Stromal cell of bone marrow (primary cell): ENCODE results near the gene TREM1.
"Not testable (repeated sequence)": the region's sequence is repeated elsewhere in the genome, so short reads cannot be mapped to it uniquely, and the experiment has no call there.

Experiments used
- DNase-seq: peaks from one replicate; pipeline ENCODE4 v3.0.0-alpha.2; 2012; ENCODE audit warnings: low read depth

TREM1 gene

GRCh38 chr6:41257369-41258195, 28.9 kb downstream of the TREM1 start:
- peak; percentile 23 for DNase-seq

GRCh38 chr6:41256383-41256782, 30.1 kb downstream of the TREM1 start:
- no peak for DNase-seq

- no peak for DNase-seq
Measured at GRCh38 chr6:41255638-41256246, 30.7 kb downstream of the TREM1 start.

- no peak for DNase-seq
Measured at GRCh38 chr6:41255110-41255509, 31.4 kb downstream of the TREM1 start.

GRCh38 chr6:41252401-41253169, 33.9 kb downstream of the TREM1 start:
- no peak for DNase-seq

GRCh38 chr6:41247882-41248705, 38.4 kb downstream of the TREM1 start:
- no peak for DNase-seq

GRCh38 chr6:41247288-41247865, 39.1 kb downstream of the TREM1 start:
- no peak for DNase-seq

GRCh38 chr6:41246529-41246928, 40.0 kb downstream of the TREM1 start:
- DNase-seq: not testable (repeated sequence)

- DNase-seq: no peak
Measured at GRCh38 chr6:41239467-41240159, 46.9 kb downstream of the TREM1 start.

GRCh38 chr6:41237128-41237527, 49.4 kb downstream of the TREM1 start:
- no peak for DNase-seq

GRCh38 chr6:41236276-41236675, 50.2 kb downstream of the TREM1 start:
- DNase-seq: no peak

GRCh38 chr6:41232667-41233066, 53.8 kb downstream of the TREM1 start:
- no peak for DNase-seq

GRCh38 chr6:41231246-41231645, 55.2 kb downstream of the TREM1 start:
- DNase-seq: no peak

- no peak for DNase-seq
Measured at GRCh38 chr6:41229721-41230120, 56.8 kb downstream of the TREM1 start.

- no peak for DNase-seq
Measured at GRCh38 chr6:41228616-41229015, 57.9 kb downstream of the TREM1 start.

GRCh38 chr6:41228096-41228495, 58.4 kb downstream of the TREM1 start, which contains the start of gene TREML4:
TSS of gene TREML4 (plus strand) at chr6:41228349. CDS start at chr6:41228428, 79 bp downstream.
- no peak for DNase-seq

- DNase-seq: no peak
Measured at GRCh38 chr6:41226752-41227151, 59.7 kb downstream of the TREM1 start.

- no peak for DNase-seq
Measured at GRCh38 chr6:41224800-41225199, 61.7 kb downstream of the TREM1 start.
